HepG2 (cell line): Measurements from ENCODE around the gene DAAM1. TPM values are rescaled to one million over a fixed set of nuclear protein-coding genes. Genes with fewer than 3 reads are reported as not detected.

Source experiments
- ATAC-seq: fragments of 200-7000 bp; cut with Tn5 transposase; 3 replicates; pipeline ENCODE4 v1.9.1; 2020; ENCODE audit warnings: mild to moderate bottlenecking, moderate library complexity
- BruUV-seq: library from RNA; stranded (reverse); fragments of 400-500 nt; replicated peaks from 2 replicates; lab custom pipeline; 2021; lab: Mats Ljungman, UMichigan
- CTCF ChIA-PET: fragments of 300-600 bp; formaldehyde crosslinking; extraction: SDS; loops from one replicate; lab custom pipeline; 2021; ENCODE audit warnings: low total read pairs, inconsistent platforms, low intra/inter-chr PET ratio; lab: Yijun Ruan, JAX
- POLR2A ChIA-PET: fragments of 350-600 bp; sonication (Branson Sonifier 250); formaldehyde crosslinking; loops from one replicate; lab custom pipeline; 2020; ENCODE audit warnings: antibody characterized with exemption, inconsistent platforms; lab: Yijun Ruan, JAX
- DNase-seq: peaks from one replicate; pipeline ENCODE4 v3.0.0-alpha.2; 2015; ENCODE audit warnings: low spot score
- FAIRE-seq: peaks from 3 replicates; lab custom pipeline; 2011; peaks lifted over from hg19 to GRCh38; lab: Jason Lieb, UNC
- H2AFZ ChIP-seq: one replicate; pipeline ENCODE4 v1.6.1; 2011; ENCODE audit warnings: low read length, inconsistent platforms
- H3K27ac ChIP-seq: fragments of 300-600 bp; 3 replicates; pipeline ENCODE4 v1.8.0; 2011; ENCODE audit warnings: mixed run types, mild to moderate bottlenecking, mixed read lengths, low read length, inconsistent platforms; ENCODE audit not compliant: insufficient read depth; ENCODE audit errors: extremely low read length
- H3K27me3 ChIP-seq, 2 experiments: fragments of 200-600 bp in 1 of 2; 2 replicates in 1 of 2; 3 replicates in 1 of 2; pipeline versions ENCODE4 v1.6.0 to v1.8.0; 2011; ENCODE audit warnings: low read length in 2 of 2, mild to moderate bottlenecking in 2 of 2, moderate library complexity in 2 of 2, inconsistent platforms in 1 of 2; ENCODE audit not compliant: insufficient read depth in 2 of 2, control insufficient read depth in 1 of 2
- H3K36me3 ChIP-seq, 2 experiments: fragments of 200-600 bp in 1 of 2; replicated peaks in 1 of 2; 2 replicates in 1 of 2; 3 replicates in 1 of 2; pipeline versions ENCODE4 v1.5.1 to v1.8.0; 2011; ENCODE audit warnings: low read length in 2 of 2, inconsistent platforms in 1 of 2; ENCODE audit not compliant: insufficient read depth in 2 of 2, control insufficient read depth in 1 of 2
- H3K4me1 ChIP-seq: 2 replicates; pipeline ENCODE4 v1.5.1; 2012; ENCODE audit warnings: low read length, inconsistent platforms; ENCODE audit not compliant: insufficient read depth
- H3K4me2 ChIP-seq: 2 replicates; pipeline ENCODE4 v1.6.0; 2011; ENCODE audit warnings: low read depth, low read length, inconsistent platforms
- H3K4me3 ChIP-seq, 3 experiments: fragments of 200-600 bp in 1 of 3; sonication (generic), shearing (Covaris generic) in 1 of 3; replicated peaks in 1 of 3; 2 replicates each; pipeline ENCODE4 v1.5.1; 2011 to 2016; ENCODE audit warnings: low read length in 3 of 3, inconsistent platforms in 2 of 3, low read depth in 2 of 3, mild to moderate bottlenecking in 2 of 3, control low read depth in 1 of 3, mixed read lengths in 1 of 3; ENCODE audit not compliant: insufficient read depth in 1 of 3
- H3K79me2 ChIP-seq: one replicate; pipeline ENCODE4 v1.6.1; 2011; ENCODE audit warnings: low read length, inconsistent platforms; ENCODE audit not compliant: insufficient read depth
- H3K9ac ChIP-seq: 2 replicates; pipeline ENCODE4 v1.6.0; 2011; ENCODE audit warnings: mild to moderate bottlenecking, low read depth, low read length, inconsistent platforms; ENCODE audit not compliant: insufficient read depth
- H3K9me3 ChIP-seq: 2 replicates; pipeline ENCODE4 v1.5.1; 2012; ENCODE audit warnings: mild to moderate bottlenecking, low read length
- H4K20me1 ChIP-seq: 2 replicates; pipeline ENCODE4 v1.6.0; 2011; ENCODE audit warnings: inconsistent platforms, mild to moderate bottlenecking, low read length, moderate library complexity; ENCODE audit not compliant: insufficient read depth
- CC2D1A ChIP-seq: sonication (generic); formaldehyde crosslinking; IDR thresholded peaks from 2 replicates; pipeline ENCODE4 v1.8.1; 2023; ENCODE audit warnings: mild to moderate bottlenecking, missing genetic modification reagents
- HNRNPL ChIP-seq: fragments of 200-400 bp; formaldehyde crosslinking; IDR thresholded peaks from 2 replicates; pipeline ENCODE4 v1.6.1; 2017; ENCODE audit warnings: mild to moderate bottlenecking, low read depth, low read length
- JUND ChIP-seq: sonication (generic); formaldehyde crosslinking; IDR thresholded peaks from 2 replicates; pipeline ENCODE4 v1.8.0; 2022; ENCODE audit warnings: mild to moderate bottlenecking, missing genetic modification reagents
- KLF6 ChIP-seq: IDR thresholded peaks from 2 replicates; pipeline ENCODE4 v1.8.0; 2016; ENCODE audit warnings: missing biosample characterization, missing genetic modification reagents
- KMT2B ChIP-seq: IDR thresholded peaks from 2 replicates; pipeline ENCODE4 v1.6.1; 2016; ENCODE audit warnings: missing genetic modification reagents, missing compliant biosample characterization
- RAD51 ChIP-seq: fragments of 450-650 bp; IDR thresholded peaks from 2 replicates; pipeline ENCODE4 v1.6.1; 2016; ENCODE audit warnings: borderline replicate concordance
- RBFOX2 ChIP-seq: fragments of 200-400 bp; formaldehyde crosslinking; IDR thresholded peaks from 2 replicates; pipeline ENCODE4 v1.6.1; 2017; ENCODE audit warnings: low read depth, mild to moderate bottlenecking, low read length
- SOX6 ChIP-seq, 2 experiments: fragments of 450-650 bp in 1 of 2; sonication (generic) in 1 of 2; formaldehyde crosslinking in 1 of 2; IDR thresholded peaks; 2 replicates each; pipeline versions ENCODE4 v1.4.0 to v1.6.1; 2017 to 2020; ENCODE audit warnings: antibody characterized with exemption in 1 of 2, mild to moderate bottlenecking in 1 of 2, missing genetic modification reagents in 1 of 2
- SP140L ChIP-seq: sonication (generic); formaldehyde crosslinking; IDR thresholded peaks from 2 replicates; pipeline ENCODE4 v1.4.0; 2020; ENCODE audit warnings: missing genetic modification reagents, borderline replicate concordance
- SSRP1 ChIP-seq: IDR thresholded peaks from 2 replicates; pipeline ENCODE4 v1.6.1; 2016; ENCODE audit warnings: control low read depth
- TCF7L2 ChIP-seq: IDR thresholded peaks from 2 replicates; pipeline ENCODE4 v1.6.1; 2011; ENCODE audit warnings: mild to moderate bottlenecking, low read depth, low read length, moderate library complexity
- THAP11 ChIP-seq: IDR thresholded peaks from 2 replicates; pipeline ENCODE4 v1.6.1; 2016; ENCODE audit warnings: missing biosample characterization, missing genetic modification reagents
- ZFX ChIP-seq: sonication (generic); formaldehyde crosslinking; IDR thresholded peaks from 2 replicates; pipeline ENCODE4 v1.4.0; 2020; ENCODE audit warnings: mild to moderate bottlenecking, low read depth, missing genetic modification reagents, moderate library complexity
- ZMYM4 ChIP-seq: sonication (generic); formaldehyde crosslinking; IDR thresholded peaks from 2 replicates; pipeline ENCODE4 v1.8.1; 2023; ENCODE audit warnings: mild to moderate bottlenecking, missing genetic modification reagents
- ZNF547 ChIP-seq: sonication (generic); formaldehyde crosslinking; IDR thresholded peaks from 2 replicates; pipeline ENCODE4 v1.5.1; 2020; ENCODE audit warnings: mild to moderate bottlenecking, missing genetic modification reagents
- ZNF761 ChIP-seq: sonication (generic); formaldehyde crosslinking; conservative IDR thresholded peaks from 2 replicates; pipeline ENCODE4 v1.4.0; 2020; ENCODE audit warnings: mild to moderate bottlenecking, missing genetic modification reagents
- ZNF850 ChIP-seq: sonication (generic); formaldehyde crosslinking; conservative IDR thresholded peaks from 2 replicates; pipeline ENCODE4 v1.9.0; 2021; ENCODE audit warnings: mild to moderate bottlenecking, missing genetic modification reagents
- WGBS: methylation state at CpG from one replicate; pipeline ENCODE4 v1.1.6; 2017; ENCODE audit warnings: low lambda C conversion rate; 5-methylcytosine and 5-hydroxymethylcytosine counted together
- in situ Hi-C: cut with HindIII; loops from 2 replicates; pipeline ENCODE4 v1.10.0; 2017; ENCODE audit warnings: low pct_unique_long_range_greater_than_20kb; ENCODE audit not compliant: extremely low pct_ligation_motif_present
- intact Hi-C: fragments of 100-400 bp; cut with micrococcal nuclease; formaldehyde crosslinking; loops from one replicate; pipeline ENCODE4 v1.10.0; 2022; ENCODE audit not compliant: unreplicated experiment
- polyA plus RNA-seq, 8 experiments: library from polyadenylated mRNA; depleted of rRNA in 3 of 8; stranded (reverse) in 7 of 8; unstranded in 1 of 8; fragments of >200 nt; fragmentation: Illumina TruSeq in 4 of 8; extraction: Trizol in 4 of 8; gene quantifications; 2 replicates each; pipeline versions ENCODE4 v1.2.1 to v1.2.3, GENCODE V29; 2011 to 2016; ENCODE audit warnings: low read depth in 4 of 8, missing spikeins in 1 of 8, mixed read lengths in 1 of 8; ENCODE audit not compliant: insufficient read depth in 1 of 8
- total RNA-seq, 5 experiments: library from RNA; depleted of rRNA; stranded (reverse); fragments of >200 nt; fragmentation: Illumina TruSeq; extraction: Trizol; gene quantifications; 2 replicates each; pipeline ENCODE4 v1.2.3, GENCODE V29; 2016; ENCODE audit warnings: low read depth in 1 of 5
- TF ChIP-seq, protein P1 (sequence below): conservative IDR thresholded peaks from 2 replicates; pipeline ENCODE4 v1.6.1; 2018; ENCODE audit warnings: missing genetic modification reagents

DAAM1 gene
- total and polyA plus RNA-seq, 2 of the 13 experiments (the other 11 are each of a cell fraction or from before 2014, with no cell fraction given), result 10.9 to 24.5 TPM

DNA sequence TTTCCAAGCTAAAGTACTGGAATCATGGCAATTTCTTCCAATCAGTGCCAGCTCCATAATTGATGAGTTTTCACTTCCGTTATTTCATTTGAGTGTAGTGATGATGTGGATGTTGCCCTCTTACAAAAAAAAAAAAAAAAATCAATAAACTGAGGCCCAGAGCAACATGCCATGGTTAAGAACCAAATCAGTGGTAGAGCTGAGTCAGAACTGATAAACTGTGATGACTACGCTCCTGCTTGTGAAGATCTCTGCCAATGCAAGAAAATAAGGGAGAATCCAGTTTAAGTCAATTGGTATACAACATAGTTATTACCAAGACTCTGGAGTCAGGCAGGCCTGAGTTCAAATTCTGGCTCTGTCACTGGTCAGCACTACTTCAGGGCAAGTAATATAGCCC is 174.0 kb downstream of the DAAM1 start:
- no peak overlapping the region for H3K9ac ChIP-seq
- no peak for ATAC-seq
- POLR2A ChIA-PET, result no interaction called here

GRCh38 chr14:59363531-59364226 is 175.2 kb downstream of the DAAM1 start:
- ChIA-PET CTCF (no interaction called here), POLR2A (no interaction called here)
- ATAC-seq (no peak), FAIRE-seq (no peak), DNase-seq (no peak)
- Histone ChIP-seq H4K20me1 (no peaks in the 10 kb centered on the region), H3K4me2 (no peak overlapping the region), H2AFZ (no peak overlapping the region), H3K9ac (no peak overlapping the region), H3K4me3 (no peak overlapping the region), H3K9me3 (no peaks in the 10 kb centered on the region), H3K79me2 (no peaks in the 10 kb centered on the region), H3K36me3 (peaks cover 6 to 27% of the 10 kb centered on the region in 2 experiments; a peak in 2 of 5 replicates), H3K27me3 (no peaks in the 10 kb centered on the region), H3K4me1 (peaks cover 10% of the 10 kb centered on the region), H3K27ac (no peak overlapping the region)
- no TSS peak for BruUV-seq
- intact Hi-C loops (loop anchor here (5.0 kb wide), 1 partner anchor 44 kb away; no protein-coding TSS in a partner anchor), in situ Hi-C loops (no loop called here)
- WGBS, result 98% methylated on average over 5 of the region's 5 CpGs
- TF ChIP-seq JUND, result no peak
- no peak for TF ChIP-seq SSRP1 (CRISPR knock-in tag)
- no peak for TF ChIP-seq ZFX (CRISPR knock-in tag)
- TF ChIP-seq RAD51, result no peak
- TF ChIP-seq RBFOX2, result no peak
- no peak for TF ChIP-seq CC2D1A (CRISPR knock-in tag)
- no peak for TF ChIP-seq TCF7L2
- TF ChIP-seq ZNF761, result no peak
- TF ChIP-seq ZMYM4 (CRISPR knock-in tag), result no peak
- TF ChIP-seq KMT2B, result no peak
- no peak for TF ChIP-seq HNRNPL
- no peak for TF ChIP-seq ZNF850 (CRISPR knock-in tag)
- TF ChIP-seq SOX6 (IDR thresholded peaks at IDR 0.05), result no peak
- TF ChIP-seq SOX6 (CRISPR knock-in tag; IDR thresholded peaks at IDR 0.05), result no peak
- TF ChIP-seq, protein P1, sequence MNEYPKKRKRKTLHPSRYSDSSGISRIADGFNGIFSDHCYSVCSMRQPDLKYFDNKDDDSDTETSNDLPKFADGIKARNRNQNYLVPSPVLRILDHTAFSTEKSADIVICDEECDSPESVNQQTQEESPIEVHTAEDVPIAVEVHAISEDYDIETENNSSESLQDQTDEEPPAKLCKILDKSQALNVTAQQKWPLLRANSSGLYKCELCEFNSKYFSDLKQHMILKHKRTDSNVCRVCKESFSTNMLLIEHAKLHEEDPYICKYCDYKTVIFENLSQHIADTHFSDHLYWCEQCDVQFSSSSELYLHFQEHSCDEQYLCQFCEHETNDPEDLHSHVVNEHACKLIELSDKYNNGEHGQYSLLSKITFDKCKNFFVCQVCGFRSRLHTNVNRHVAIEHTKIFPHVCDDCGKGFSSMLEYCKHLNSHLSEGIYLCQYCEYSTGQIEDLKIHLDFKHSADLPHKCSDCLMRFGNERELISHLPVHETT (CRISPR knock-in tag), result no peak

More for the DNA sequence above, 174.0 kb downstream of the DAAM1 start:
- Histone ChIP-seq H3K27me3 (no peaks in the 10 kb centered on the region), H3K9me3 (no peaks in the 10 kb centered on the region), H3K4me1 (peaks cover 10% of the 10 kb centered on the region), H2AFZ (no peak overlapping the region), H4K20me1 (no peaks in the 10 kb centered on the region), H3K36me3 (peaks cover 2 to 25% of the 10 kb centered on the region in 2 experiments; a peak in 2 of 5 replicates), H3K4me3 (no peak overlapping the region), H3K27ac (no peak overlapping the region), H3K4me2 (no peak overlapping the region), H3K79me2 (no peaks in the 10 kb centered on the region)
- CTCF ChIA-PET, result no interaction called here
- intact Hi-C loops, result loop anchor here (5.0 kb wide), 1 partner anchor 45 kb away; no protein-coding TSS in a partner anchor
- WGBS, result 93% methylated on average over 2 of the region's 2 CpGs
- no peak for TF ChIP-seq SP140L (CRISPR knock-in tag)
- no peak for TF ChIP-seq KLF6 (CRISPR knock-in tag)
- TF ChIP-seq THAP11 (CRISPR knock-in tag), result no peak
- TF ChIP-seq ZNF547, result no peak
- BruUV-seq, result no TSS peak
- FAIRE-seq (no peak), DNase-seq (no peak)
- in situ Hi-C loops, result no loop called here
